Smooth muscle cell (in vitro differentiated cells): Measurements from ENCODE around the gene PRSS27. TPM values are rescaled to one million over a fixed set of nuclear protein-coding genes. Genes with fewer than 3 reads are reported as not detected.
"Not testable (repeated sequence)": the region's sequence is repeated elsewhere in the genome, so short reads cannot be mapped to it uniquely, and the experiment has no call there.

ENCODE experiments used
- DNase-seq: peaks from one replicate; lab custom pipeline; 2025; ENCODE audit not compliant: unreplicated experiment; lab: John Stamatoyannopoulos, UW
- H2AFZ ChIP-seq: fragments of 200-600 bp; sonication (generic); 2 replicates; pipeline ENCODE4 v1.6.0; 2016; ENCODE audit warnings: antibody characterized with exemption, low read depth, mild to moderate bottlenecking
- H3F3A ChIP-seq: fragments of 200-600 bp; sonication (generic); 2 replicates; pipeline ENCODE4 v1.6.0; 2017; ENCODE audit warnings: antibody characterized with exemption, low read depth
- H3K27ac ChIP-seq: fragments of 200-600 bp; sonication (generic); 2 replicates; pipeline ENCODE4 v1.5.1; 2016; ENCODE audit warnings: low read depth, mild to moderate bottlenecking
- H3K27me3 ChIP-seq: fragments of 200-600 bp; sonication (generic); 2 replicates; pipeline ENCODE4 v1.6.1; 2016; ENCODE audit warnings: low read depth, mild to moderate bottlenecking
- H3K36me3 ChIP-seq: fragments of 200-600 bp; sonication (generic); 2 replicates; pipeline ENCODE4 v1.5.1; 2016; ENCODE audit warnings: low read depth
- H3K4me1 ChIP-seq: fragments of 200-600 bp; sonication (generic); 2 replicates; pipeline ENCODE4 v1.5.1; 2016; ENCODE audit warnings: low read depth
- H3K4me2 ChIP-seq: fragments of 200-600 bp; sonication (generic); 2 replicates; pipeline ENCODE4 v1.6.0; 2016; ENCODE audit warnings: mild to moderate bottlenecking
- H3K4me3 ChIP-seq: fragments of 200-600 bp; sonication (generic); 2 replicates; pipeline ENCODE4 v1.5.1; 2016; ENCODE audit warnings: mild to moderate bottlenecking
- H3K79me2 ChIP-seq: fragments of 200-600 bp; sonication (generic); 2 replicates; pipeline ENCODE4 v1.6.0; 2016; ENCODE audit warnings: low read depth, mild to moderate bottlenecking
- H3K9ac ChIP-seq: fragments of 200-600 bp; sonication (generic); 2 replicates; pipeline ENCODE4 v1.6.0; 2016; ENCODE audit warnings: low read depth
- H3K9me3 ChIP-seq: fragments of 200-600 bp; sonication (generic); replicated peaks from 2 replicates; pipeline ENCODE4 v1.5.1; 2016; ENCODE audit warnings: low read depth
- H4K20me1 ChIP-seq: fragments of 200-600 bp; sonication (generic); 2 replicates; pipeline ENCODE4 v1.6.0; 2016; ENCODE audit warnings: low read depth
- CTCF ChIP-seq: fragments of 200-600 bp; sonication (generic); IDR thresholded peaks from 2 replicates; pipeline ENCODE4 v1.5.1; 2017; ENCODE audit warnings: borderline replicate concordance, mild to moderate bottlenecking, antibody characterized with exemption; ENCODE audit not compliant: insufficient read depth, poor library complexity, severe bottlenecking
- WGBS: methylation state at CpG from one replicate; pipeline ENCODE4 v1.1.7; 2016; ENCODE audit warnings: low lambda C conversion rate; 5-methylcytosine and 5-hydroxymethylcytosine counted together
- polyA plus RNA-seq: library from polyadenylated mRNA; unstranded; fragments of >200 nt; fragmentation: Nextera tagmentation; extraction: Ambion mirVana; gene quantifications from 2 replicates; pipeline ENCODE4 v1.2.1, GENCODE V29; 2016
- total RNA-seq: library from RNA; depleted of rRNA; stranded (reverse); fragments of >200 nt; gene quantifications from 2 replicates; pipeline ENCODE4 v1.2.3, GENCODE V29; 2014

Gene PRSS27
- total and polyA plus RNA-seq, 2 experiments from 2014 or later, result 0.63 to 3.3 TPM

GRCh38 chr16:2673066-2673999 lies 46.7 kb downstream of the PRSS27 start:
- H3F3A ChIP-seq, result no peaks in the 10 kb centered on the region
- H2AFZ ChIP-seq, result peak overlapping the region; percentile 99
- H3K4me1 ChIP-seq, result peaks cover 10% of the 10 kb centered on the region
- no peaks in the 10 kb centered on the region for H3K27me3 ChIP-seq
- DNase-seq, result peak; percentile 91
- peak overlapping the region; percentile 78 for H3K27ac ChIP-seq
- H3K4me2 ChIP-seq, result peak overlapping the region; percentile 90
- H3K9me3 ChIP-seq, result no peaks in the 10 kb centered on the region
- H3K36me3 ChIP-seq, result no peaks in the 10 kb centered on the region
- H3K79me2 ChIP-seq, result peaks cover 17% of the 10 kb centered on the region
- peak overlapping the region; percentile 87 for H3K4me3 ChIP-seq
- H3K9ac ChIP-seq, result peak overlapping the region; percentile 47
- H4K20me1 ChIP-seq, result peaks cover 9% of the 10 kb centered on the region
- 2% methylated on average over 50 of the region's 107 CpGs for WGBS
- no peak for TF ChIP-seq CTCF

- peaks cover 10% of the 10 kb centered on the region for H3K4me1 ChIP-seq
- 95% methylated on average over 13 of the region's 13 CpGs for WGBS
- no peaks in the 10 kb centered on the region for H3K36me3 ChIP-seq
- H2AFZ ChIP-seq, result no peak overlapping the region
- H3K27ac ChIP-seq, result no peak overlapping the region
- H3F3A ChIP-seq, result no peaks in the 10 kb centered on the region
- no peaks in the 10 kb centered on the region for H3K9me3 ChIP-seq
- H4K20me1 ChIP-seq, result peaks cover 9% of the 10 kb centered on the region
- no peak for TF ChIP-seq CTCF
- H3K4me3 ChIP-seq, result peak overlapping the region; percentile 87
- no peak overlapping the region for H3K9ac ChIP-seq
- peaks cover 17% of the 10 kb centered on the region for H3K79me2 ChIP-seq
- DNase-seq, result no peak
- H3K27me3 ChIP-seq, result no peaks in the 10 kb centered on the region
- peak overlapping the region; percentile 86 for H3K4me2 ChIP-seq
These were observed 48.3 kb downstream of the PRSS27 start for GRCh38 chr16:2671741-2672140.

GRCh38 chr16:2671193-2671592 lies 48.8 kb downstream of the PRSS27 start:
- not testable (repeated sequence) for H3K4me3 ChIP-seq, H2AFZ ChIP-seq, H3K4me2 ChIP-seq, DNase-seq, H3K36me3 ChIP-seq, H3K4me1 ChIP-seq, H3K9me3 ChIP-seq, H3K27ac ChIP-seq, H3F3A ChIP-seq, H3K9ac ChIP-seq, H3K27me3 ChIP-seq, H4K20me1 ChIP-seq
- WGBS, result 75% methylated on average over 10 of the region's 10 CpGs
- H3K79me2 ChIP-seq, result peaks cover 17% of the 10 kb centered on the region
- peak; percentile 30 for TF ChIP-seq CTCF
